Testis (tissue), 3 donors: ENCODE results near the gene NTM. TPM values are rescaled to one million over a fixed set of nuclear protein-coding genes. Genes with fewer than 3 reads are reported as not detected.

Experiments
- DNase-seq: peaks from one replicate; pipeline ENCODE4 v3.0.0-alpha.2; 2019
- H3K27ac ChIP-seq, 2 donors: fragments of 200-600 bp; sonication (generic); one replicate each; pipeline ENCODE4 v1.5.1; 2019
- H3K27me3 ChIP-seq: fragments of 200-600 bp; sonication (generic); one replicate; pipeline ENCODE4 v1.5.1; 2019
- H3K36me3 ChIP-seq: fragments of 200-600 bp; sonication (generic); one replicate; pipeline ENCODE4 v1.5.1; 2017; ENCODE audit warnings: low read depth; ENCODE audit errors: missing control alignments
- H3K4me1 ChIP-seq: fragments of 200-600 bp; sonication (generic); one replicate; pipeline ENCODE4 v1.5.1; 2019
- H3K4me3 ChIP-seq, 2 donors: fragments of 200-600 bp; sonication (generic); one replicate each; pipeline ENCODE4 v1.5.1; 2017 to 2019
- H3K9me3 ChIP-seq: fragments of 200-600 bp; sonication (generic); one replicate; pipeline ENCODE4 v1.5.1; 2017
- CTCF ChIP-seq, 3 experiments: fragments of 450-650 bp in 2 of 3; fragments of 200-600 bp in 1 of 3; sonication (generic) in 1 of 3; IDR thresholded peaks; one replicate each; pipeline ENCODE4 v1.5.1; 2016 to 2019; ENCODE audit warnings: antibody characterized with exemption in 3 of 3, mild to moderate bottlenecking in 2 of 3, moderate library complexity in 1 of 3
- POLR2A ChIP-seq: fragments of 450-650 bp; IDR thresholded peaks from one replicate; pipeline ENCODE4 v1.6.1; 2017; ENCODE audit warnings: antibody characterized with exemption, mild to moderate bottlenecking, moderate library complexity
- WGBS, 2 donors: methylation state at CpG; one replicate each; pipeline ENCODE4 v1.1.5; 2018; 5-methylcytosine and 5-hydroxymethylcytosine counted together
- intact Hi-C: fragments of 100-400 bp; cut with DNase I; formaldehyde crosslinking; loops from one replicate; pipeline ENCODE4 v1.15.1; 2023; ENCODE audit warnings: low total_unique reads
- polyA plus RNA-seq: library from polyadenylated mRNA; stranded (reverse); fragments of 350-450 nt; fragmentation: Illumina TruSeq; extraction: RNeasy Lipid Tissue Mini Kit (QIAGEN cat#74804); gene quantifications from one replicate; pipeline ENCODE4 v1.2.3, GENCODE V29; 2014; ENCODE audit warnings: low read depth, low replicate concordance; ENCODE audit not compliant: insufficient read depth
- total RNA-seq, 2 donors: library from RNA; depleted of rRNA; stranded (reverse); fragments of >200 nt; gene quantifications; one replicate each; pipeline ENCODE4 v1.2.3, GENCODE V29; 2016

The NTM gene
- total and polyA plus RNA-seq, 3 donors from 2014 or later: 1.7 to 4.5 (median 1.8) TPM

- H3K4me1 ChIP-seq: no peaks in the 10 kb centered on the region
- no peaks in the 10 kb centered on the region for H3K36me3 ChIP-seq
- H3K4me3 ChIP-seq: no peak overlapping the region
- DNase-seq: no peak
- 84 to 87% methylated on average over 2 of the region's 2 CpGs for WGBS, 2 donors
- H3K27me3 ChIP-seq: no peaks in the 10 kb centered on the region
- TF ChIP-seq CTCF (IDR thresholded peaks at IDR 0.05): no peak
- TF ChIP-seq POLR2A: no peak
- no peaks in the 10 kb centered on the region for H3K9me3 ChIP-seq
- H3K27ac ChIP-seq: no peak overlapping the region
- intact Hi-C loops: no loop called here
Measured at GRCh38 chr11:131710511-131710910, 340.1 kb downstream of the NTM start.

- no peak for TF ChIP-seq POLR2A
- Histone ChIP-seq H3K36me3 (no peaks in the 10 kb centered on the region), H3K4me3 (no peak overlapping the region), H3K27ac (no peak overlapping the region), H3K27me3 (no peaks in the 10 kb centered on the region), H3K9me3 (no peaks in the 10 kb centered on the region), H3K4me1 (no peaks in the 10 kb centered on the region)
- DNase-seq: no peak
- intact Hi-C loops: no loop called here
- WGBS, 2 donors: 85 to 87% methylated on average over 5 of the region's 5 CpGs
Measured at GRCh38 chr11:131712897-131713296, 342.5 kb downstream of the NTM start.

- H3K4me3 ChIP-seq: no peak overlapping the region
- WGBS, 2 donors: 89 to 90% methylated on average over 8 of the region's 8 CpGs
- H3K4me1 ChIP-seq: no peaks in the 10 kb centered on the region
- no peaks in the 10 kb centered on the region for H3K36me3 ChIP-seq
- intact Hi-C loops: no loop called here
- no peaks in the 10 kb centered on the region for H3K27me3 ChIP-seq
- TF ChIP-seq POLR2A (no peak), CTCF (IDR thresholded peaks at IDR 0.05) (no peak)
- no peak for DNase-seq
- H3K27ac ChIP-seq: no peak overlapping the region
- H3K9me3 ChIP-seq: no peaks in the 10 kb centered on the region
Measured at GRCh38 chr11:131713529-131714134, 343.2 kb downstream of the NTM start.

GRCh38 chr11:131717616-131718015, 347.2 kb downstream of the NTM start:
- 59 to 82% methylated on average over 2 of the region's 2 CpGs for WGBS, 2 donors
- H3K36me3 ChIP-seq: no peaks in the 10 kb centered on the region
- intact Hi-C loops: no loop called here
- H3K9me3 ChIP-seq: no peaks in the 10 kb centered on the region
- H3K4me1 ChIP-seq: no peaks in the 10 kb centered on the region
- DNase-seq: no peak
- H3K4me3 ChIP-seq: no peak overlapping the region
- no peak overlapping the region for H3K27ac ChIP-seq
- no peaks in the 10 kb centered on the region for H3K27me3 ChIP-seq
- TF ChIP-seq CTCF (IDR thresholded peaks at IDR 0.05) (no peak), POLR2A (no peak)

GRCh38 chr11:131723088-131723487, 352.7 kb downstream of the NTM start:
- H3K9me3 ChIP-seq: no peaks in the 10 kb centered on the region
- peaks cover 4% of the 10 kb centered on the region for H3K4me1 ChIP-seq
- DNase-seq: no peak
- H3K4me3 ChIP-seq: no peak overlapping the region
- 79 to 80% methylated on average over 8 of the region's 8 CpGs for WGBS, 2 donors
- no peaks in the 10 kb centered on the region for H3K27me3 ChIP-seq
- H3K36me3 ChIP-seq: no peaks in the 10 kb centered on the region
- intact Hi-C loops: no loop called here
- TF ChIP-seq POLR2A (no peak), CTCF (IDR thresholded peaks at IDR 0.05) (no peak)
- H3K27ac ChIP-seq: no peak overlapping the region
